Inflammatory macrophage treated with lipopolysaccharide for 4 hours (primary cell): ENCODE measurements around the gene ZSCAN9.

ENCODE experiments used
- DNase-seq: peaks from one replicate; pipeline ENCODE4 v3.0.0-alpha.2; 2020

The ZSCAN9 gene

GRCh38 chr6:28269492-28269891 lies 44.4 kb downstream of the ZSCAN9 start:
- DNase-seq: peak; percentile 53

DNA sequence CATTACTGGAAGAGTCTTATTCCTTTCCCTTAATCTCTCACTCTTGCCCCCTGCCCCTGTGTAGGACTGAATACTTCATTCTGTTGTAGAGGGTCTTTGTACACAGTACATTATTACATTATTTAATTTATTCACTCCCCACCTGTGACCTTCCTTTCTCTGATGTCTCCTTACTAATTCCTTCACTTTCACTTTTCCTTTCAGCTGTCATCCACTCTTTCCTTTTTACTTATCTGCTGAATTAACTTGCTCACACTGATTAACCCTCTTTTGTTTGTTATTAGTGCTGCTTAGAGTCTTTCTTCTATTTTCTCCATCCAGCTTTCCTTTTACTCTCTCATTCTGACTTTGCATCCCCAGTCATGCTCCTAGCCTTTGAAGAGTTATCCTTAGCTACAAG lies 49.8 kb downstream of the ZSCAN9 start:
- no peak for DNase-seq

GRCh38 chr6:28277746-28278145 lies 52.7 kb downstream of the ZSCAN9 start:
- DNase-seq: no peak

DNA sequence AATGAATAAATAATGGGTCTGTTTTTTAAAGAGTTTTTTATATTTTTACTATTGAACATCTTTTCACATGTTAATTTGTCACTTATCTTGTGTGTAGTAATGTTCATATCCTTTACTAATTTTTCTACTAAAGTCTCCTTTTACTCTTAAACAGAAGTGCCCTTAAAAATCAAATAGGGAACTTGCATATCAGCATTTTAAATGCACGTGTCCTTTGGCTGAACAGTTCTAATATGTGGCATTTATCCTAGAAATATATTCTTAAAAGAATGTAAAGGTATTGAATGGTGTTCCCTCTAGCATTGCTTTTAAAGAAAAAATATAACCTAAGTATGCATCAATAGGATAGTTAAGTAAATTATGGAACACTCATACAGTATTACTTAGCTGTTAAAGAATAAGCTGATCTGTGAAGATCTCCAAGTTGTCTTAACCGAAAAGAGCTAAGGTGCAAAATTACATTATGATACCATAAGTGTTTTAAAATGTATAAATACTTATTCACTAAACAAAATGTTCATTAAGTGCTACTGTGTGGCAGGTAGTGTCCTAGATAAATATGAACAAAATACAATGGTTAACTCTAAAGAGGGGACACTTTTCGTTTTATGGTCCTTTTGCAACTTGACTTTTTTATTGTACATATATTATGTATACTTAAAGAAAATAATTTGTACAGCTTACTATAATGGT lies 55.7 kb downstream of the ZSCAN9 start:
- no peak for DNase-seq

DNA sequence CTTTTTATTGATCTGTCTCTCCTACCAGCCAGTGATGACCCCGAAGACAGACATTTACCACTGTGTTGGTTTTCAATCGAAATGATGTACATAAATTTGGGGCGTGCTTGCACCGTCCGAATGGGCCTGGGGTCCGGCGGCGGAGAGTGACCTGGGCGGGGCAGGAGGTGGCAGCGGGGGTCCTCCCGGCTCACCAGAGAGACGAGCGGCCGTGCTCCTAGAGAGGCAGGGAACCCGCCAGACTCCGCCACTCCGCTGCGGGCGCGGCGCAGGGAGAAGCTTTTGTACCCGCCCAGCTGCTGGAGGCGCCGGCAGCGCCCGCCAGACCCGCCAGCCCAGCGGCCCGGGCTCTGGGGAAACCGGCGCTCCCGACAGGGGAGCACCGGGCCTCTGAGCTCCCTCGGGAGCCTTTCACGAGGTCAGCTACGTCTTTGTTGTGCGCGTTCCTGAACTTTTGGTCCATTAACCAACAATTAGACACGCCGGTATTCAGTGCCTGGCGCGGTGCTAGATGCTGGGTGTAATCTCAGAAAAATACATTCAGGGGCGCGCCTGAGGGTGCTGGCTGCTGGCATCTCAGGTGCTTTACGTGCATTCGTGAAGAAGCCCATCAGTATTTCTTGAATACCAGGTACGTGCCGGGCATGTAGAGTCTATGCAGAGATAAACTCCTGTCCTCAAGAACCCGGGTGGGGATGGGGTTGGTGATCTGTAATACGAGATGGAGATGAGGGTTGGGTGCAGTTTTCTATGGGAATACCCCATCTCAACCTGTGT lies 56.4 kb downstream of the ZSCAN9 start, which contains the start of gene PGBD1:
PGBD1 (plus strand) TSS at position 285 of the 777 bp plus-strand sequence. CDS start 2,242 bp downstream, outside the sequence.
- DNase-seq: peak; percentile 32

DNA sequence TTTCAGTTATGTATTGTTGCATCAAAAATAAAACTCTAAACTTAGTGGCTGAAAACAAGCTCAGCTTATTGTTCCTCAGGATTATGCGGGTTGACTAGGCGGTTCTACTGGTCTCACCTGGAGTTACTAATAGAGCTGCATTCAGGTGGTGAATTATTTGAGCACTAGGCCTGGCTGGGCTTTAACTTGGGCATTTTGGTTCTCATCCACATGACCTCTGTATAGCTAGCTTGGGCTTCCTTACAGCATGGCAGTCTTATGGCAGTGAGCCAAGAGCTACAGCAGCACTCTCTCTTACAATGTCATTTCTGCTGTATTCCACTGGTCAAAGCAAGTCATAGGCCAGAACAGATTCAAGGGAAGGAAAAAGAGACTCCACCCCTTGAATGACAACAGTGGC lies 57.9 kb downstream of the ZSCAN9 start:
- no peak for DNase-seq
